ENCODE measurements around the gene SNAPIN.

SNAPIN gene

GRCh38 chr1:153696741-153697140 is 38.2 kb downstream of the SNAPIN start:
- no peak for DNase-seq (ENCODE audit: low read depth)
- TF ChIP-seq, protein P1, sequence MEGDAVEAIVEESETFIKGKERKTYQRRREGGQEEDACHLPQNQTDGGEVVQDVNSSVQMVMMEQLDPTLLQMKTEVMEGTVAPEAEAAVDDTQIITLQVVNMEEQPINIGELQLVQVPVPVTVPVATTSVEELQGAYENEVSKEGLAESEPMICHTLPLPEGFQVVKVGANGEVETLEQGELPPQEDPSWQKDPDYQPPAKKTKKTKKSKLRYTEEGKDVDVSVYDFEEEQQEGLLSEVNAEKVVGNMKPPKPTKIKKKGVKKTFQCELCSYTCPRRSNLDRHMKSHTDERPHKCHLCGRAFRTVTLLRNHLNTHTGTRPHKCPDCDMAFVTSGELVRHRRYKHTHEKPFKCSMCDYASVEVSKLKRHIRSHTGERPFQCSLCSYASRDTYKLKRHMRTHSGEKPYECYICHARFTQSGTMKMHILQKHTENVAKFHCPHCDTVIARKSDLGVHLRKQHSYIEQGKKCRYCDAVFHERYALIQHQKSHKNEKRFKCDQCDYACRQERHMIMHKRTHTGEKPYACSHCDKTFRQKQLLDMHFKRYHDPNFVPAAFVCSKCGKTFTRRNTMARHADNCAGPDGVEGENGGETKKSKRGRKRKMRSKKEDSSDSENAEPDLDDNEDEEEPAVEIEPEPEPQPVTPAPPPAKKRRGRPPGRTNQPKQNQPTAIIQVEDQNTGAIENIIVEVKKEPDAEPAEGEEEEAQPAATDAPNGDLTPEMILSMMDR (IDR thresholded peaks at IDR 0.05; ENCODE audit: control insufficient read depth, extremely low read depth, insufficient read depth), result no peak
- no peak overlapping the region for H3K4me3 ChIP-seq (ENCODE audit: low read depth, low read length)

GRCh38 chr1:153697191-153698019 is 38.9 kb downstream of the SNAPIN start:
- TF ChIP-seq, protein P1 (IDR thresholded peaks at IDR 0.05; ENCODE audit: control insufficient read depth, extremely low read depth, insufficient read depth), result no peak
- H3K4me3 ChIP-seq (ENCODE audit: low read depth, low read length), result no peak overlapping the region
- no peak for DNase-seq (ENCODE audit: low read depth)

- TF ChIP-seq, protein P1 (IDR thresholded peaks at IDR 0.05; ENCODE audit: control insufficient read depth, extremely low read depth, insufficient read depth), result no peak
- no peak overlapping the region for H3K4me3 ChIP-seq (ENCODE audit: low read depth, low read length)
- no peak for DNase-seq (ENCODE audit: low read depth)
Observed at GRCh38 chr1:153698020-153698922, 39.8 kb downstream of the SNAPIN start.

- DNase-seq (ENCODE audit: low read depth), result no peak
- TF ChIP-seq, protein P1 (IDR thresholded peaks at IDR 0.05; ENCODE audit: control insufficient read depth, extremely low read depth, insufficient read depth), result no peak
- H3K4me3 ChIP-seq (ENCODE audit: low read depth, low read length), result no peak overlapping the region
Observed at GRCh38 chr1:153698923-153699714, 40.6 kb downstream of the SNAPIN start.

DNA sequence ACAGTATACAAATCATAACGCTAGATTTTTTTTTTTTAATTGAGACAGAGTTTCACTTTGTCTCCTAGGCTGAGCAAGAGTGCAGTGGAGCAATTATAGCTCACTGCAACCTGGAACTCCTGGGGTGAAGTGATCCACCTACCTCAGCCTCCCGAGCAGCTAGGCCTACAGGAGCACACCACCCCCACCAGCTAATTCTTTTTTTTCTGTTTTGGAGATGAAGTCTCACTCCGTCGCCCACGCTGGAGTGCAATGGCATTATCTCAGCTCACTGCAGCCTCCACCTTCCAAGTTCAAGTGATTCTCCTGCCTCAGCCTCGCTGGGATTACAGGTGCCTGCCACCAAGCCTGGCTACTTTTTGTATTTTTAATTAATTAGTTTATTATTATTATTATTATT is 41.3 kb downstream of the SNAPIN start:
- no peak for DNase-seq (ENCODE audit: low read depth)
- H3K4me3 ChIP-seq (ENCODE audit: low read depth, low read length), result no peak overlapping the region
- TF ChIP-seq, protein P1 (IDR thresholded peaks at IDR 0.05; ENCODE audit: control insufficient read depth, extremely low read depth, insufficient read depth), result no peak

DNA sequence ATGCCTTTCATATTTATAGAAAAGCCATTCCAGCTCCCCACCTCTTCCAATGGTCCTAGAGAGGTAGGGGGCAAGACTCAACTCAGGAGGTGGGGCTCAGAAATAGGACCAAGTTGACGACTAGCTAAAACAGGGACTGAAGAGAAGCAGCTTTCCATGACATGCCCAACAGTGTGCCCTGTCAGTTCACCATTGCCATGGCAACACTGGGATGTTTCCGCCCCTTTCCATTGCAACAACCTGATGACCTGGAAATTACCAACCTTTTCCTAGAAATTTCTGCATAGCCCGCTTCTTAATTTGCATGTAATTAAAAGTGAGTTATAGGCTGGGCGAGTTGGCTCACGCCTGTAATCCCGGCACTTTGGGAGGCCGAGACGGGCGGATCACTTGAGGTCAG is 47.0 kb downstream of the SNAPIN start:
- no peak overlapping the region for H3K4me3 ChIP-seq (ENCODE audit: low read depth, low read length)
- TF ChIP-seq, protein P1 (IDR thresholded peaks at IDR 0.05; ENCODE audit: control insufficient read depth, extremely low read depth, insufficient read depth), result no peak
- DNase-seq (ENCODE audit: low read depth), result no peak
